ENCODE data around the gene PNPLA7. TPM values are rescaled to one million over a fixed set of nuclear protein-coding genes. Genes with fewer than 3 reads are reported as not detected.

Gene PNPLA7
- total and polyA plus RNA-seq, 10 of the 15 experiments (the other 5 are each of a cell fraction or from before 2014, with no cell fraction given), result 0.04 to 0.85 (median 0.19) TPM; not detected in 1

- no peak for TF ChIP-seq MEF2B (IDR thresholded peaks at IDR 0.05; ENCODE audit: partially characterized antibody, poor library complexity, severe bottlenecking)
- TF ChIP-seq SUZ12 (IDR thresholded peaks at IDR 0.05; ENCODE audit: unreplicated experiment), result no peak
- TF ChIP-seq RCOR1 (conservative IDR thresholded peaks at IDR 0.05; ENCODE audit: low read depth, low read length), result no peak
- no peak for TF ChIP-seq ZSCAN29 (IDR thresholded peaks at IDR 0.05)
- 0 out of 2 replicates have a peak, but pooled peaks have one; percentile 21 for TF ChIP-seq MTA2 (IDR thresholded peaks at IDR 0.05; ENCODE audit: low read depth)
- TF ChIP-seq STAT3 (IDR thresholded peaks at IDR 0.05; ENCODE audit: low read depth, low read length), result no peak
- TF ChIP-seq RBBP5 (conservative IDR thresholded peaks at IDR 0.05), result no peak
- TF ChIP-seq POLR2A (IDR thresholded peaks at IDR 0.05; ENCODE audit: low read depth, low read length), result no peak
- TF ChIP-seq YBX1 (IDR thresholded peaks at IDR 0.05), result no peak
- TF ChIP-seq TAF1 (IDR thresholded peaks at IDR 0.05; ENCODE audit: borderline replicate concordance, low read depth, low read length), result no peak
- TF ChIP-seq STAT1 (conservative IDR thresholded peaks at IDR 0.05), result no peak
- no peak for TF ChIP-seq E2F4 (IDR thresholded peaks at IDR 0.05; ENCODE audit: low read depth, low read length)
- no peak for TF ChIP-seq FOXM1 (IDR thresholded peaks at IDR 0.05; ENCODE audit: low read depth, low read length)
- TF ChIP-seq NFXL1 (IDR thresholded peaks at IDR 0.05; ENCODE audit: borderline replicate concordance), result no peak
- no peak for TF ChIP-seq ASH2L (IDR thresholded peaks at IDR 0.05; ENCODE audit: borderline replicate concordance, low read depth)
- TF ChIP-seq FOXK2 (IDR thresholded peaks at IDR 0.05), result no peak
- TF ChIP-seq HDAC2 (IDR thresholded peaks at IDR 0.05), result no peak
- TF ChIP-seq HSF1 (IDR thresholded peaks at IDR 0.05; ENCODE audit: low read depth, low read length), result no peak
- no peak for TF ChIP-seq RAD21 (IDR thresholded peaks at IDR 0.05; ENCODE audit: insufficient read depth, low read depth, low read length)
- TF ChIP-seq MAX (IDR thresholded peaks at IDR 0.05; ENCODE audit: low read depth, low read length), result no peak
- TF ChIP-seq E2F8 (IDR thresholded peaks at IDR 0.05; ENCODE audit: low read depth, partially characterized antibody), result no peak
- TF ChIP-seq RAD51 (IDR thresholded peaks at IDR 0.05), result no peak
- peak; percentile 71 for TF ChIP-seq RUNX3 (IDR thresholded peaks at IDR 0.05; ENCODE audit: low read length)
- TF ChIP-seq ZBTB33 (IDR thresholded peaks at IDR 0.05), result 0 out of 2 replicates have a peak, but pooled peaks have one; percentile 43
- no peak for TF ChIP-seq EGR1 (IDR thresholded peaks at IDR 0.05; ENCODE audit: borderline replicate concordance in 1 of 2, low read depth in 2 of 2, low read length in 2 of 2)
These were observed 88.4 kb downstream of the PNPLA7 start (continued) for GRCh38 chr9:137461663-137462395.

Data from GM12878 (cell line).